Lower leg skin (tissue), 3 donors: ENCODE data around the gene FAM131C.

Source experiments
- POLR2A ChIP-seq, 2 donors: fragments of 450-650 bp; IDR thresholded peaks; one replicate each; pipeline ENCODE4 v1.6.1; 2016 to 2017; ENCODE audit warnings: antibody characterized with exemption in 2 of 2, mild to moderate bottlenecking in 1 of 2, moderate library complexity in 1 of 2
- TF ChIP-seq, protein P1 (sequence below), 3 donors: fragments of 450-650 bp; IDR thresholded peaks; one replicate each; pipeline ENCODE4 v1.5.1; 2016; ENCODE audit warnings: antibody characterized with exemption in 3 of 3, mild to moderate bottlenecking in 3 of 3, moderate library complexity in 2 of 3

DNA sequence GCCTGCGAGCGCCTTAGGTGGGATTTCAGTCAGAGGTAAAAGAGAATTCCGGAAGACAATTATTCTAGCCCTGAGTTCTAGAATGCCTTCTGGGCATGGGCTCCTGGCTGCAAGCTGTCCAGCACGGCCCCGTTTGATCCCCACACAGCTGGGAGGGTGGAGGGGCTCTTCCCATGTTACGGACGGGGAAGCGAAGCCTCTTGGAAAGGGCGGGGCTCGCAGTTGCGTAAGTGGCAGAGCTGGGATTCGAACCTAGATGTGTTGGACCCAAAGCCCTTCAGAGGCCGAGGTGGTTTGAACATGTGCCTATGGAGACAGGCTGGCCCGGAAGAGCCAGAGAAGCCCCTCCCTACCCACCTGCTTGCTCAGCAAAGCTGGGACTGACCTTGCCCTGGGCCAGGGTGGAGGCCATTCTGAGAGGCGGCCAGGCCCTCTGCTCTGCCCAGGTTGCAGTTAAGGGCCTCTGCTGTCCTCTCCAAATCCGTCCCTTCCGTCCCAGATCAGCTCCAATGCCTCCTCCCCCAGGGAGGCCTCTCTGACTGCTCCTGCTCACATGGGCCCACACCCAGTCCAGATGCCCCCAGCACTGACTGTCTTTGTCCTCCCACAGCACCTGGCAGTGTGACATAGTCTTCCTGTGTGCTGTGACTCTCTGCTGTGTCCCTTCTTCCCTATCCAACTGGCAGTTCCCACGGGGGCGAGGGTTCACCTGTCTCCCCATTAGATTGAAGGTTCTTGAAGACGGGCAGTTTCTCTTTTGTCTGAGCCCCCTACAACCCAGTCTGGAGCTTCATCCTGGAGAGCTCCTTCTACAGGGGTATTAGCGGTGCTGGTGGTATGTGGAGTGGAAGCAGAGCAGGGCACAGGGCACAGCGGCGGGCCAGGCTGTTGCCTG, 54.5 kb downstream of the FAM131C start:
- TF ChIP-seq, protein P1, sequence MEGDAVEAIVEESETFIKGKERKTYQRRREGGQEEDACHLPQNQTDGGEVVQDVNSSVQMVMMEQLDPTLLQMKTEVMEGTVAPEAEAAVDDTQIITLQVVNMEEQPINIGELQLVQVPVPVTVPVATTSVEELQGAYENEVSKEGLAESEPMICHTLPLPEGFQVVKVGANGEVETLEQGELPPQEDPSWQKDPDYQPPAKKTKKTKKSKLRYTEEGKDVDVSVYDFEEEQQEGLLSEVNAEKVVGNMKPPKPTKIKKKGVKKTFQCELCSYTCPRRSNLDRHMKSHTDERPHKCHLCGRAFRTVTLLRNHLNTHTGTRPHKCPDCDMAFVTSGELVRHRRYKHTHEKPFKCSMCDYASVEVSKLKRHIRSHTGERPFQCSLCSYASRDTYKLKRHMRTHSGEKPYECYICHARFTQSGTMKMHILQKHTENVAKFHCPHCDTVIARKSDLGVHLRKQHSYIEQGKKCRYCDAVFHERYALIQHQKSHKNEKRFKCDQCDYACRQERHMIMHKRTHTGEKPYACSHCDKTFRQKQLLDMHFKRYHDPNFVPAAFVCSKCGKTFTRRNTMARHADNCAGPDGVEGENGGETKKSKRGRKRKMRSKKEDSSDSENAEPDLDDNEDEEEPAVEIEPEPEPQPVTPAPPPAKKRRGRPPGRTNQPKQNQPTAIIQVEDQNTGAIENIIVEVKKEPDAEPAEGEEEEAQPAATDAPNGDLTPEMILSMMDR (IDR thresholded peaks at IDR 0.05), result no peak
- no peak for TF ChIP-seq POLR2A (IDR thresholded peaks at IDR 0.05)
